Stimulated activated CD8-positive, alpha-beta memory T cell treated with anti-CD3 and anti-CD28 coated beads, Interleukin-12 subunit alpha, Interleukin-12 subunit beta, amount 100 ng/mL, for 24 hours (primary cell): ENCODE data around the gene PCMT1.
A peak's percentile ranks its signal among the peaks of the same experiment; 100 is the strongest.
"Not testable (repeated sequence)": the region's sequence is repeated elsewhere in the genome, so short reads cannot be mapped to it uniquely, and the experiment has no call there.

ENCODE experiments used
- DNase-seq: peaks from one replicate; pipeline ENCODE4 v3.0.0-alpha.2; 2020; ENCODE audit errors: extremely low read depth

The PCMT1 gene

GRCh38 chr6:149750136-149750609 lies 632 bp downstream of the PCMT1 start:
- peak; percentile 38 for DNase-seq

- DNase-seq, result no peak
Measured at GRCh38 chr6:149751239-149751638, 1.7 kb downstream of the PCMT1 start.

DNA sequence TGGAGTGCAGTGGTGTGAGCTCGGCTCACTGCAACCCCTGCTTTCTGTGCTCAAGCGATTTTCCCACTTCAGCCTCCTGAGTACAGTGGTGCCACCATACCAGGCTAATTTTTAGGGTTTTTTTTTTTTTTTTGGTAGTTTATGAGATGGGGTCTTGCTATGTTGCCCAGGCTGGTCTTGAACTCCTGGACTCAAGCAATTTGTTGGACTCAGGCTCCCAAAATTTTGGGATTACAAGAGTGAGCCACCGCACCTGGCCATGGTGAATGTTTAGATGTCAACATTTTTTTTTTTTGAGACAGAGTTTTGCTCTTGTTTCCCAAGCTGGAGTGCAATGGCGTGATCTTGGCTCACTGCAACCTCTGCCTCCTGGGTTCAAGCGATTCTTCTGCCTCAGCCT lies 2.4 kb downstream of the PCMT1 start:
- not testable (repeated sequence) for DNase-seq

DNA sequence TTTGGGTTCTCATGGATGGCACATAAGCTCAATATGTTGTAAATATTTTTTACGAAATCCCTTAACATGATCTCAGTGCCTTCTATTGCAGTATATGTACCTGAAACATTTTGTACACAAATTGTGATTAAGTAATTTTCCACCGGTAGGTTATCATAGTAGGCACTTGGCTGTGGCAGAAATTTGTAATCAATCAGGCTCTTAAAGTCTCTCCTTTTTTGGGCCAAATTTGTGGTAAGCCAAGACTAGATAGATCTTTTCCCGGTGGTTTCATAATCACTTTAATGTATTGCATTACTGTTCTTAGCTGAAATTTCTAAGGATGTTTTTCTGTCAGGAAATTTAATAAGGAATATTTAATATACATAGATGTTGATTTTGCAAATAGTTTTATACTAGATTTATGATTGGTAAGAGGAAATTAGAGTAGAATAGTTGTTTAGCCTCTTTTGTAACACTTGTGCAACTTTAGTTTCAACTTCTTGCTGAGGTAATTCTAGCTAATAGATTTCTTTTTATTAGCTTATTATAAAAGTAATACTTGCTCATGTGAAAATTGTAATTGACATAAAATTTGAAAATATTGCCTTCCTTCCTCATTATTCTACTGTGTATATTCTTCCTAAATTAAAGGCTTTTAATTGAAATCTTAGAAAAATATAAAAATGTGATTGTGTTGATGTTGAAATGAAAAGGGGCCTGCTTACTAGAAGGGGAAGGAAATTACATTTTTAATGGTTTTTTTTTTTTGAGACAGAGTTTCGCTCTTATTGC lies 3.2 kb downstream of the PCMT1 start:
- no peak for DNase-seq

GRCh38 chr6:149753374-149753637 lies 3.8 kb downstream of the PCMT1 start:
- not testable (repeated sequence) for DNase-seq

DNA sequence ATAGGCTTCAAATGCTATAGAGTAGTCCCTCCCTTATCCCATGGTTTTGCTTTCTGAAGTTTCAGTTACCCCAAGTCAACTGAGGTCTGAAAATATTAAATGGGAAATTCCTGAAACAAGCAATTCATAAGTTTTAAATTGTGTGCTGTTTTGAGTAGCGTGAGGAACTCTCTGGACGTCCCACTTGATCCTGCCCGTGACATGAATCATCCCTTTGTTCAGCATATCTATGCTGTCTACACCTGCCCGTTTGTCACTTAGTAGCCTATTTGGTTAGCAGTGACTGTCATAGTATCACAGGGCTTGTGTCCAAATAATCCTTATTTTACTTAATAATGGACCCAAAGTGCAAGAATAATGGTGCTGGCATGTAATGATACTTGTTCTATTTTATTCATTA lies 5.0 kb downstream of the PCMT1 start:
- DNase-seq, result no peak

DNA sequence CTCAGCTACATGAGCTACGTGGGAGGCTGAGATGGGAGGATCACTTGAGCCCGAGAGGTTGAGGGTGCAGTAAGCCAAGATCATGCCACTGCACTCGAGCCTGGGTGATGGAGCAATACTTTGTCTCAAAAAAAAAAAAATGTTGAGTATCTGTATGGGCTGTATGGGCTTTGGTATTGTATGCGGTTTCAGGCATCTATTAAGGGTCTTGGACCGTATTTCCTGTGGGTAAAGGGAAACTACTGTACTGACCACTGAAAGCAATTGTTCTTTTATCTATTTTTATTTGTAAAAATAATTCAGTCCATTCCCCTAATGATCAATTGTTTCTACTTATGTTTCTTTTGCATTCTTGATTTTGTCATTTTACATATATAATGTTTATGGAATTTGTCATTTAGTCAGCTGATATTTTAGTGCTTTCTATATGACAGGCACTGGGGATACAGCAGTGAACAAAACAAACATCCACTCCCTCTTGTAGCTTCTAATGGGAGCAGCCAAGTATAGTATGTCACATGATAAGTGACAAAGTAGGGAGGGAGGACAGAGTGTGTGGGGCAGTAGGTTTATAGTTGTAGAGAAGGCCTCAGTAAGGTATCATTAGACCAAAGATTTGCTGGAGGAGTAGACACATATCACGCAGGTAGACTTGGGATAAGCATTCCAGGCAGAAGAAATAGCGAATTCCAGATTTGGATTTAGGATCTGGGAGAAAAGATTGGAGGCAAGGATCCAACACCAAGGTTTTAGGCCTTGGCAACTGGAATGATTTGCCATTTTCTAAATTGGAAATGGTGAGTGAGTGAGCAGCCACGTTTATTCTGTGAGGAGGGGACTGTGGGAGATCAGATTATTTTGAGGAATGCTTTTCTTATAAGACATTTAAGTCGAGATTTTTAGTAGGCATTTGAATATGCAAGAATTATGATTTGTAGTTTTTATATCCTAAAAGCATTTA lies 6.0 kb downstream of the PCMT1 start:
- DNase-seq, result no peak

- no peak for DNase-seq
Measured at GRCh38 chr6:149756261-149756636, 6.7 kb downstream of the PCMT1 start.

DNA sequence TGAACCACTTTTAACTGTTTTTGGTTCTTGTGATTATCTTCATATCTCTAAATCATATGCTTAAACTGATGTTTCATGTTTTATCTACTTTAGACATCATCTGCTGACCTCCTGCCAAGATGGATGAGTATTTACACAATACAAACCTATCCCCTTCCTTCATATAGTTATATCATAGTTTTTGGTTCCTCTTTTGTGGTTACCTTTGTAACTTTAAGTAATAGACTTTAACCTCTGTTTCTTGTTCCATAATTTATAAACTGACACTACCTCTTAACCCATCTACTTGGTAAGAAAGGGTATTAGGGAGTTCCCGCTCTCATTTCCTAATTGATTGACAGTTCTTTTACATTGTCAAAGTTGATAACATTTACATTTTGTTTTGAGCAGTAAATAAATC lies 11.9 kb downstream of the PCMT1 start:
- no peak for DNase-seq

- DNase-seq, result no peak
Measured at GRCh38 chr6:149763866-149764265, 14.3 kb downstream of the PCMT1 start.

GRCh38 chr6:149766156-149766769 lies 16.7 kb downstream of the PCMT1 start:
- DNase-seq, result no peak

- no peak for DNase-seq
Measured at GRCh38 chr6:149769676-149770075, 20.1 kb downstream of the PCMT1 start.

DNA sequence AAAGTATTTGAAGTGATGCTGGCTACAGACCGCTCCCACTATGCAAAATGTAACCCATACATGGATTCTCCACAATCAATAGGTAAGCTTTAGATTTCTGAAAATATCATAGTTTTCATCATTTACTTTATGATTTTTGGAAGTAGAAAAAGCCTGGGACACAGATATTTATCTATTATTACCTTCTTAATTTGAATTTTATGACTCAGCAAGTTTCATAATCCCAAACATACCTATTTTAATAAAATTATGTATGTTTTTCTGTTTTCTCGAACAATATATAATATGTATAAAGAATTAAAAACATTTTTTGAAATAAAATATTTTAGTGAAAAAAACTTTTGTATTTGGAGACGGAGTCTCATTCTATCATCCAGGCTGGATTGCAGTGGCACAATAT lies 21.6 kb downstream of the PCMT1 start:
- DNase-seq, result no peak

GRCh38 chr6:149771925-149772324 lies 22.4 kb downstream of the PCMT1 start:
- DNase-seq, result no peak

DNA sequence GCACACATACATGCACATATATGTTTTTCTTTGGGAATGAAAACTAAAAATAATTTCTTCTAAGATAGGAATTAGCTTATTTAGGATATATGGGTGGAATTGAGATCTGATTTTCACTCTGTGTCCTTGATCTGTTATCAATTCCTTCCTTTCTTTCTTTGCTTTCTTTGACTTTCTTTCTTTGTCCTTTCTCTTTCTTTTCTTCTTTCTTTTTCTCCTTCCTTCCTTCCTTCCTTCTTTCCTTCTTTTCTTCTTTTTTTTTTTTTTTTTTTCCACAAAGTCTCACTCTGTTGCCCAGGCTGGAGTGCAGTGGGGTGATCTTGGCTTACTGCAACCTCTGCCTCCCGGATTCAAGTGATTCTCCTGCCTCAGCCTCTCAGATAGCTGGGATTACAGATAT lies 28.1 kb downstream of the PCMT1 start:
- no peak for DNase-seq

GRCh38 chr6:149779644-149779963 lies 30.1 kb downstream of the PCMT1 start:
- DNase-seq, result no peak

- DNase-seq, result no peak
Measured at GRCh38 chr6:149781715-149782114, 32.2 kb downstream of the PCMT1 start.

GRCh38 chr6:149782337-149782736 lies 32.8 kb downstream of the PCMT1 start:
- DNase-seq, result no peak

- no peak for DNase-seq
Measured at GRCh38 chr6:149783551-149783950, 34.0 kb downstream of the PCMT1 start.

- no peak for DNase-seq
Measured at GRCh38 chr6:149806127-149806526, 56.6 kb downstream of the PCMT1 start.

DNA sequence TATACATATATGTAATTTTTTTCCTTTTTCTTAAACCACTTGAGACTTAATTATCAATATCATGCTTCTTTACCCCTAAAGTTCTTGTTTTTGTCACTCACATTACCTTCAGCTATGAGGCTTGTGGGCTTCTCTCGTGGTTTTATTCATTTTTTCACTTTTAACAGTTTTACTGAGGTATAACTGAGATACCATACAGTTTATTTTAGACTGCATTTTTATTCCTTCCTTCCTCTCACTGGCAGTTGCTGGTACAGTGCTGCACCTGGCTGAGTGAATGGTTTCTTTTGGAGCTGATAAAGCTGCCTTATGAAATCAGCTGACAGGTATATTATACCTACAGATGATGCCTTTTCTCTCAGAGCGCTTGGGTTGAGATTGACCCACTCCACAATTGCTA lies 60.3 kb downstream of the PCMT1 start:
- DNase-seq, result no peak

DNA sequence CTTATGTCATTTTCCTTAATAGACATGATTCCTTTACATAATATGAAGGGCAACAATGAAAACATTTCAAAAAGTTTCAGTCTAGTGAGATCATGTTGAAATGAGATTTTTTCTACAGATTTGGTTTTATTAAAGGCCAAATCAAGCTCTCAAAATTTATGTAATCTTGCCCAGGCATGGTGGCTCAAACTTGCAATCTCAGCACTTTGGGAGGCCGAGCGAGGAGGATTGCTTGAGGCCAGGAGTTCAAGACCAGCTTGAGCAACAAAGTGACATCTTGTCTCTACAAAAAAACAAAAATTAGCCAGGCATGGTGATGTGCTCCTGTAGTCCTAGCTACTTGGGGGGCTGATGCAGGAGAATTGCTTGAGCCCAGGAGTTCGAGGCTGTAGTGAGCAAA lies 63.8 kb downstream of the PCMT1 start:
- DNase-seq, result no peak

DNA sequence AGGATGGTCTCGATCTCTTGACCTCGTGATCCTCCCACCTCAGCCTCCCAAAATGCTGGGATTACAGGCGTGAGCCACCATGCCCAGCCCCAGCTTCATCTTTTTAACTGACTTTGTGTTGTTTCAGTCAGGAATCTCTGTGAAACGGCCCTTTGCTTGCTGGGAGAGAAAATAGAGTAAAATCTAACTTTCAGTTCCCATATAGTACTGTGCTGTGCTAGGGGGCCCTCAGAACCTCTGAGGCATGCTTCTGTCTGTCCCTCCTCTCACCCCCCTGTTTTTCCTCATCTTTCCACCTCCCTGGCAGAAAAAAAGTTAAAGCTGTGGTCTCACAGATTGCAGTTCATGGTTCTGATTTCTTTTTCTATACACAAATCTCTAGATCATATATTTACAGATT lies 66.2 kb downstream of the PCMT1 start:
- DNase-seq, result no peak
